Activated naive CD8-positive, alpha-beta T cell treated with anti-CD3 and anti-CD28 coated beads, Interleukin-2, amount 50 U/mL, for 16 hours (primary cell): ENCODE results near the gene ZNF764.
"Not testable (repeated sequence)": the region's sequence is repeated elsewhere in the genome, so short reads cannot be mapped to it uniquely, and the experiment has no call there.

Experiments
- DNase-seq: peaks from one replicate; pipeline ENCODE4 v3.0.0-alpha.2; 2020; ENCODE audit warnings: low read depth, low spot score

ZNF764 gene

GRCh38 chr16:30548416-30549253 lies 9.5 kb downstream of the ZNF764 start:
- DNase-seq = no peak

- DNase-seq = no peak
These were observed 12.1 kb downstream of the ZNF764 start for GRCh38 chr16:30546115-30546514.

- no peak for DNase-seq
These were observed 15.1 kb downstream of the ZNF764 start for GRCh38 chr16:30543067-30543466.

- DNase-seq = no peak
These were observed 16.5 kb downstream of the ZNF764 start for GRCh38 chr16:30541502-30542329.

GRCh38 chr16:30540916-30541464 lies 17.2 kb downstream of the ZNF764 start:
- not testable (repeated sequence) for DNase-seq

- DNase-seq = not testable (repeated sequence)
These were observed 18.1 kb downstream of the ZNF764 start for GRCh38 chr16:30539986-30540526.

GRCh38 chr16:30539000-30539964 lies 18.9 kb downstream of the ZNF764 start:
- no peak for DNase-seq

- not testable (repeated sequence) for DNase-seq
These were observed 21.7 kb downstream of the ZNF764 start for GRCh38 chr16:30536391-30537024.

- peak; percentile 21 for DNase-seq
These were observed 22.4 kb downstream of the ZNF764 start for GRCh38 chr16:30535777-30536190.

- DNase-seq = no peak
These were observed 22.9 kb downstream of the ZNF764 start for GRCh38 chr16:30535106-30535776.

GRCh38 chr16:30534368-30535105 lies 23.6 kb downstream of the ZNF764 start, which contains the start of gene ZNF747:
Gene ZNF747 (minus strand): TSS chr16:30534858. CDS start chr16:30534679, 179 bp downstream.
- peak; percentile 78 for DNase-seq

- DNase-seq = no peak
These were observed 24.3 kb downstream of the ZNF764 start for GRCh38 chr16:30533748-30534367.

GRCh38 chr16:30533146-30533522 lies 25.0 kb downstream of the ZNF764 start:
- DNase-seq = no peak

- no peak for DNase-seq
These were observed 25.7 kb downstream of the ZNF764 start for GRCh38 chr16:30532285-30533145.

- no peak for DNase-seq
These were observed 27.8 kb downstream of the ZNF764 start for GRCh38 chr16:30530163-30531037.

- DNase-seq = no peak
These were observed 29.2 kb downstream of the ZNF764 start for GRCh38 chr16:30528799-30529457.
